22Rv1 (cell line): ENCODE data around the gene GPR17.

ENCODE experiments used
- ZFX ChIP-seq: fragments of 450-650 bp; IDR thresholded peaks from 2 replicates; pipeline ENCODE4 v1.6.1; 2017; ENCODE audit warnings: antibody characterized with exemption, borderline replicate concordance
- TF ChIP-seq, protein P1 (sequence below): fragments of 450-650 bp; IDR thresholded peaks from 2 replicates; pipeline ENCODE4 v1.5.1; 2017; ENCODE audit warnings: mild to moderate bottlenecking

DNA sequence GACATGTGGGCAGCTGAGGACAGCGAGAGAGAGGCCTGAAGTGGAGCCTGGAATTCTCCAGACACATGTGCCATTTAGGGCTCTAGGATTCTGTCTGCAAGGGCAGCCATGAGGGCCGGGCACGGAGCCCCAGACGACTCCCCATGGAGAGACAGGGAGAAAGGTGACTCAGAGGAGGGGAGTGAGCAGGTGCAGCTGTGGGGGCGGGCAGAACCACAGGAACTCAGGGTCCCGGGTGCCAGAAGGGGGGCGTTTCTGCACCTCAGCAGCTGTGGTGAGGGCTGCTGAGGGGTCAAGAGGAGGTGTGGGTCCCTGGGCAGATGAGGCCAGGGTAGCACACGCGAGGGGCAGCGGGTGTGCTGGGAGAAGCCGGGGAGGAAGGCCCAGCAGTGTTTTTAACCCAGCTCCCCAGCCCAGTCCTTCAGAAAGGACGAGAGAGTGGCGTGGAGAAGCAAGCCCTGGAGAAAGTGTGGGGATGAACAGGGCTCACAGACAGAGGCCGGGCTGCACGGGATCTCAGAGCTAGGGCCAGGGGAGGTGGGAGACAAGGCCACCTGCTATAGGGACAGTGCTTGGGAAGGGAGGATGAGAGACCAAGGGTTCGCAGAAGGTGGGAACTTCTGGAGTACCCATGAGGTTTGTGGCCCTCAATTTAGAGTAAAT lies 7.6 kb downstream of the GPR17 start:
- TF ChIP-seq, protein P1, sequence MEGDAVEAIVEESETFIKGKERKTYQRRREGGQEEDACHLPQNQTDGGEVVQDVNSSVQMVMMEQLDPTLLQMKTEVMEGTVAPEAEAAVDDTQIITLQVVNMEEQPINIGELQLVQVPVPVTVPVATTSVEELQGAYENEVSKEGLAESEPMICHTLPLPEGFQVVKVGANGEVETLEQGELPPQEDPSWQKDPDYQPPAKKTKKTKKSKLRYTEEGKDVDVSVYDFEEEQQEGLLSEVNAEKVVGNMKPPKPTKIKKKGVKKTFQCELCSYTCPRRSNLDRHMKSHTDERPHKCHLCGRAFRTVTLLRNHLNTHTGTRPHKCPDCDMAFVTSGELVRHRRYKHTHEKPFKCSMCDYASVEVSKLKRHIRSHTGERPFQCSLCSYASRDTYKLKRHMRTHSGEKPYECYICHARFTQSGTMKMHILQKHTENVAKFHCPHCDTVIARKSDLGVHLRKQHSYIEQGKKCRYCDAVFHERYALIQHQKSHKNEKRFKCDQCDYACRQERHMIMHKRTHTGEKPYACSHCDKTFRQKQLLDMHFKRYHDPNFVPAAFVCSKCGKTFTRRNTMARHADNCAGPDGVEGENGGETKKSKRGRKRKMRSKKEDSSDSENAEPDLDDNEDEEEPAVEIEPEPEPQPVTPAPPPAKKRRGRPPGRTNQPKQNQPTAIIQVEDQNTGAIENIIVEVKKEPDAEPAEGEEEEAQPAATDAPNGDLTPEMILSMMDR: no peak
- no peak for TF ChIP-seq ZFX
